ENCODE measurements around the gene PCNX2. TPM values are rescaled to one million over a fixed set of nuclear protein-coding genes. Genes with fewer than 3 reads are reported as not detected.

Gene PCNX2
- total RNA-seq, 1 donor from 2014 or later, result 33.6 TPM

GRCh38 chr1:233295975-233296322 lies 424 bp upstream of the PCNX2 start:
- Mint-ChIP-seq H3K36me3 (ENCODE audit: insufficient read depth) (no peaks in the 10 kb centered on the region), H3K4me1 (ENCODE audit: low read depth) (peaks cover 10% of the 10 kb centered on the region), H3K27ac (no peak overlapping the region), H3K4me3 (ENCODE audit: low read depth) (peak overlapping the region; percentile 85), H3K27me3 (no peaks in the 10 kb centered on the region), H3K9me3 (ENCODE audit: low read depth) (no peaks in the 10 kb centered on the region)
- TF ChIP-seq CTCF (IDR thresholded peaks at IDR 0.05; ENCODE audit: unreplicated experiment), result no peak
- no peak for DNase-seq (ENCODE audit: low spot score, unreplicated experiment)

GRCh38 chr1:233294913-233295236 lies 650 bp downstream of the PCNX2 start:
- H3K27me3 Mint-ChIP-seq, result no peaks in the 10 kb centered on the region
- no peaks in the 10 kb centered on the region for H3K36me3 Mint-ChIP-seq (ENCODE audit: insufficient read depth)
- no peaks in the 10 kb centered on the region for H3K9me3 Mint-ChIP-seq (ENCODE audit: low read depth)

GRCh38 chr1:233293556-233294446 lies 1.7 kb downstream of the PCNX2 start:
- Mint-ChIP-seq H3K9me3 (ENCODE audit: low read depth) (no peaks in the 10 kb centered on the region), H3K27ac (no peak overlapping the region), H3K36me3 (ENCODE audit: insufficient read depth) (no peaks in the 10 kb centered on the region), H3K4me3 (ENCODE audit: low read depth) (peak overlapping the region; percentile 85), H3K27me3 (no peaks in the 10 kb centered on the region), H3K4me1 (ENCODE audit: low read depth) (peaks cover 10% of the 10 kb centered on the region)
- TF ChIP-seq CTCF (IDR thresholded peaks at IDR 0.05; ENCODE audit: unreplicated experiment), result no peak
- DNase-seq (ENCODE audit: low spot score, unreplicated experiment), result no peak

More at GRCh38 chr1:233294913-233295236, 650 bp downstream of the PCNX2 start:
- TF ChIP-seq CTCF (IDR thresholded peaks at IDR 0.05; ENCODE audit: unreplicated experiment), result no peak
- Mint-ChIP-seq H3K4me1 (ENCODE audit: low read depth) (peaks cover 10% of the 10 kb centered on the region), H3K27ac (peak overlapping the region; percentile 77), H3K4me3 (ENCODE audit: low read depth) (peak overlapping the region; percentile 85)
- DNase-seq (ENCODE audit: low spot score, unreplicated experiment), result no peak

- peaks cover 7% of the 10 kb centered on the region for H3K4me1 Mint-ChIP-seq (ENCODE audit: low read depth)
- peaks cover 2% of the 10 kb centered on the region for H3K36me3 Mint-ChIP-seq (ENCODE audit: insufficient read depth)
- DNase-seq (ENCODE audit: low spot score, unreplicated experiment), result no peak
- no peak for TF ChIP-seq CTCF (IDR thresholded peaks at IDR 0.05; ENCODE audit: unreplicated experiment)
- no peak overlapping the region for H3K27ac Mint-ChIP-seq
- H3K9me3 Mint-ChIP-seq (ENCODE audit: low read depth), result no peaks in the 10 kb centered on the region
- H3K27me3 Mint-ChIP-seq, result no peaks in the 10 kb centered on the region
- H3K4me3 Mint-ChIP-seq (ENCODE audit: low read depth), result no peak overlapping the region
Observed at GRCh38 chr1:233290396-233291034, 5.0 kb downstream of the PCNX2 start.

- no peak for DNase-seq (ENCODE audit: low spot score, unreplicated experiment)
- no peak for TF ChIP-seq CTCF (IDR thresholded peaks at IDR 0.05; ENCODE audit: unreplicated experiment)
- peaks cover 2% of the 10 kb centered on the region for H3K36me3 Mint-ChIP-seq (ENCODE audit: insufficient read depth)
- H3K27ac Mint-ChIP-seq, result no peak overlapping the region
- no peaks in the 10 kb centered on the region for H3K27me3 Mint-ChIP-seq
- no peak overlapping the region for H3K4me3 Mint-ChIP-seq (ENCODE audit: low read depth)
- H3K9me3 Mint-ChIP-seq (ENCODE audit: low read depth), result no peaks in the 10 kb centered on the region
- H3K4me1 Mint-ChIP-seq (ENCODE audit: low read depth), result peaks cover 2% of the 10 kb centered on the region
Observed at GRCh38 chr1:233289676-233290075, 5.8 kb downstream of the PCNX2 start.

Measured in progenitor cell of endocrine pancreas (in vitro differentiated cells).